K562 (cell line): Measurements from ENCODE around the gene HLCS. TPM values are rescaled to one million over a fixed set of nuclear protein-coding genes. Genes with fewer than 3 reads are reported as not detected.

ENCODE experiments used
- CC2D1A ChIP-seq: fragments of 450-650 bp; IDR thresholded peaks from 2 replicates; pipeline ENCODE4 v1.6.1; 2017; ENCODE audit warnings: mild to moderate bottlenecking
- EHMT2 ChIP-seq: fragments of 450-650 bp; IDR thresholded peaks from 2 replicates; pipeline ENCODE4 v1.6.1; 2018; ENCODE audit warnings: antibody characterized with exemption
- ELF2 ChIP-seq: fragments of 250-450 bp; sonication (Bioruptor Pico); IDR thresholded peaks from 2 replicates; pipeline ENCODE4 v1.5.0; 2021; ENCODE audit warnings: mild to moderate bottlenecking
- KDM5B ChIP-seq: fragments of 200-600 bp; sonication (generic); IDR thresholded peaks from 2 replicates; pipeline ENCODE4 v1.6.1; 2012; ENCODE audit warnings: low read depth, mild to moderate bottlenecking, moderate library complexity, low read length, control low read depth, inconsistent platforms; ENCODE audit not compliant: insufficient replicate concordance
- PHB ChIP-seq: fragments of 250-450 bp; sonication (Bioruptor Pico); IDR thresholded peaks from 2 replicates; pipeline ENCODE4 v1.5.0; 2021
- PURB ChIP-seq: sonication (generic); formaldehyde crosslinking; IDR thresholded peaks from 2 replicates; pipeline ENCODE4 v1.9.0; 2021; ENCODE audit warnings: low read depth, mild to moderate bottlenecking, missing genetic modification reagents
- RBM15 ChIP-seq: fragments of 200-400 bp; formaldehyde crosslinking; IDR thresholded peaks from 2 replicates; pipeline ENCODE4 v1.6.1; 2018; ENCODE audit warnings: mild to moderate bottlenecking, low read length, moderate library complexity; ENCODE audit not compliant: insufficient read depth
- TCF3 ChIP-seq: sonication (generic); formaldehyde crosslinking; IDR thresholded peaks from 2 replicates; pipeline ENCODE4 v1.4.0; 2020; ENCODE audit warnings: mild to moderate bottlenecking, missing genetic modification reagents
- ZC3H8 ChIP-seq: fragments of 450-650 bp; IDR thresholded peaks from 2 replicates; pipeline ENCODE4 v1.6.1; 2017
- ZEB2 ChIP-seq: fragments of 450-650 bp; IDR thresholded peaks from 2 replicates; pipeline ENCODE4 v1.6.1; 2016
- ZKSCAN8 ChIP-seq: fragments of 200-800 bp; sonication (Bioruptor generic); IDR thresholded peaks from 2 replicates; pipeline ENCODE4 v1.6.1; 2016; ENCODE audit warnings: missing genetic modification characterization, missing compliant biosample characterization
- polyA plus RNA-seq, 8 experiments: library from polyadenylated mRNA; depleted of rRNA in 4 of 8; stranded (reverse) in 5 of 8; unstranded in 3 of 8; fragments of >200 nt; fragmentation: Nextera tagmentation in 2 of 8; fragmentation: Illumina TruSeq in 1 of 8; extraction: Ambion mirVana in 2 of 8; extraction: Trizol in 1 of 8; gene quantifications; 2 replicates each; pipeline versions ENCODE4 v1.2.1 to v1.2.3, GENCODE V29; 2011 to 2014; ENCODE audit warnings: inconsistent platforms in 1 of 8, missing spikeins in 1 of 8
- total RNA-seq, 7 experiments: library from RNA; depleted of rRNA in 6 of 7; stranded (reverse); fragments of >200 nt in 6 of 7; fragmentation: Illumina TruSeq in 2 of 7; extraction: Trizol in 2 of 7; gene quantifications; 2 replicates each; pipeline versions ENCODE4 v1.2.1 to v1.2.3, GENCODE V29; 2011 to 2021; ENCODE audit warnings: low replicate concordance in 1 of 7
- TF ChIP-seq, protein P1 (sequence below): sonication (generic); formaldehyde crosslinking; IDR thresholded peaks from 2 replicates; pipeline ENCODE4 v1.9.0; 2022; ENCODE audit warnings: mild to moderate bottlenecking, missing genetic modification reagents
- TF ChIP-seq, protein P2 (sequence below): sonication (generic); formaldehyde crosslinking; IDR thresholded peaks from 2 replicates; pipeline ENCODE4 v1.8.0; 2022; ENCODE audit warnings: missing genetic modification reagents, mild to moderate bottlenecking, borderline replicate concordance
- TF ChIP-seq, protein P3 (sequence below): fragments of 450-650 bp; IDR thresholded peaks from 2 replicates; pipeline ENCODE4 v1.6.1; 2016; ENCODE audit warnings: mild to moderate bottlenecking, moderate library complexity

HLCS gene
- total and polyA plus RNA-seq, 9 of the 15 experiments (the other 6 are each of a cell fraction or from before 2014, with no cell fraction given): 3.0 to 21.5 (median 17.1) TPM

DNA sequence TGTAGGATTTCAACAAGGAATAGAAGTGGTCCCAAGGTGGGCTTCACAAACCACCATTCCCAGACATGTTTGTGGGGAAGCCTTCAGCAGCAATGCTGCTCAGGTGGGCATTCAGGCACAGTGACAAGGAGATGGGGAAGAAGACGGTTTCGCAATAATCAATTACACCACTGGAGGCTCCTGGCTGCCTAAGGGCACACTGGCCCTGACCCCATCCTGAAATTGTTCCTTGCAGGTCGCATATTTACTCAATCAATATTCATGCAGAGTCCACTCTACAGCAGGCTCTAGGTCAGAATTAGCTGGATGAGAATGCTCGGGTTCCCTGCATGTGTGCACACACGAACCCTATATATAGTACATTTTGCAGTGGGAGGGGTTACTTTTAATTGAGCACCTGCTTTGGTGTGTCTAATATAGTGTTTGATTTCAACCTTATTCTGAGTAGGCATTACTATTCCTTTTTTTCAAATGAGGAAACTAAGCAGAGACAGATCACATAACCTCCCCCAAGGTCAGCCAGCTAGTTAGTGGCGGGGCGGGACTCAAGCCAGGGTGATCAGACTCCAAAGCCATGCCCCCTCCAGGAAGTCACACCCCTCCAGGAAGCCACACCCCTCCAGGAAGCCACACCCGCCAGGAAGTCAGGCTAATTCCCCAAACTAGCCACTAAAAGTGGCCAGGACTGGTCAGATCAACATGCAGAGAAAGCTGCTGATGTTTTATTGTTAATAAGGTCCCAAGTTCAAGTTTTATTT lies 106.5 kb downstream of the HLCS start (continued):
- no peak for TF ChIP-seq ZC3H8
- TF ChIP-seq, protein P1, sequence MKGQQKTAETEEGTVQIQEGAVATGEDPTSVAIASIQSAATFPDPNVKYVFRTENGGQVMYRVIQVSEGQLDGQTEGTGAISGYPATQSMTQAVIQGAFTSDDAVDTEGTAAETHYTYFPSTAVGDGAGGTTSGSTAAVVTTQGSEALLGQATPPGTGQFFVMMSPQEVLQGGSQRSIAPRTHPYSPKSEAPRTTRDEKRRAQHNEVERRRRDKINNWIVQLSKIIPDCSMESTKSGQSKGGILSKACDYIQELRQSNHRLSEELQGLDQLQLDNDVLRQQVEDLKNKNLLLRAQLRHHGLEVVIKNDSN (CRISPR knock-in tag): no peak
- no peak for TF ChIP-seq EHMT2
- no peak for TF ChIP-seq TCF3 (CRISPR knock-in tag)
- TF ChIP-seq, protein P2, sequence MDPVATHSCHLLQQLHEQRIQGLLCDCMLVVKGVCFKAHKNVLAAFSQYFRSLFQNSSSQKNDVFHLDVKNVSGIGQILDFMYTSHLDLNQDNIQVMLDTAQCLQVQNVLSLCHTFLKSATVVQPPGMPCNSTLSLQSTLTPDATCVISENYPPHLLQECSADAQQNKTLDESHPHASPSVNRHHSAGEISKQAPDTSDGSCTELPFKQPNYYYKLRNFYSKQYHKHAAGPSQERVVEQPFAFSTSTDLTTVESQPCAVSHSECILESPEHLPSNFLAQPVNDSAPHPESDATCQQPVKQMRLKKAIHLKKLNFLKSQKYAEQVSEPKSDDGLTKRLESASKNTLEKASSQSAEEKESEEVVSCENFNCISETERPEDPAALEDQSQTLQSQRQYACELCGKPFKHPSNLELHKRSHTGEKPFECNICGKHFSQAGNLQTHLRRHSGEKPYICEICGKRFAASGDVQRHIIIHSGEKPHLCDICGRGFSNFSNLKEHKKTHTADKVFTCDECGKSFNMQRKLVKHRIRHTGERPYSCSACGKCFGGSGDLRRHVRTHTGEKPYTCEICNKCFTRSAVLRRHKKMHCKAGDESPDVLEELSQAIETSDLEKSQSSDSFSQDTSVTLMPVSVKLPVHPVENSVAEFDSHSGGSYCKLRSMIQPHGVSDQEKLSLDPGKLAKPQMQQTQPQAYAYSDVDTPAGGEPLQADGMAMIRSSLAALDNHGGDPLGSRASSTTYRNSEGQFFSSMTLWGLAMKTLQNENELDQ (CRISPR knock-in tag): no peak
- no peak for TF ChIP-seq CC2D1A
- peak; percentile 62 for TF ChIP-seq KDM5B
- no peak for TF ChIP-seq RBM15
- TF ChIP-seq PURB (CRISPR knock-in tag): no peak
- no peak for TF ChIP-seq PHB (CRISPR knock-in tag)
- TF ChIP-seq ZEB2: no peak
- TF ChIP-seq ELF2: no peak
- TF ChIP-seq, protein P3, sequence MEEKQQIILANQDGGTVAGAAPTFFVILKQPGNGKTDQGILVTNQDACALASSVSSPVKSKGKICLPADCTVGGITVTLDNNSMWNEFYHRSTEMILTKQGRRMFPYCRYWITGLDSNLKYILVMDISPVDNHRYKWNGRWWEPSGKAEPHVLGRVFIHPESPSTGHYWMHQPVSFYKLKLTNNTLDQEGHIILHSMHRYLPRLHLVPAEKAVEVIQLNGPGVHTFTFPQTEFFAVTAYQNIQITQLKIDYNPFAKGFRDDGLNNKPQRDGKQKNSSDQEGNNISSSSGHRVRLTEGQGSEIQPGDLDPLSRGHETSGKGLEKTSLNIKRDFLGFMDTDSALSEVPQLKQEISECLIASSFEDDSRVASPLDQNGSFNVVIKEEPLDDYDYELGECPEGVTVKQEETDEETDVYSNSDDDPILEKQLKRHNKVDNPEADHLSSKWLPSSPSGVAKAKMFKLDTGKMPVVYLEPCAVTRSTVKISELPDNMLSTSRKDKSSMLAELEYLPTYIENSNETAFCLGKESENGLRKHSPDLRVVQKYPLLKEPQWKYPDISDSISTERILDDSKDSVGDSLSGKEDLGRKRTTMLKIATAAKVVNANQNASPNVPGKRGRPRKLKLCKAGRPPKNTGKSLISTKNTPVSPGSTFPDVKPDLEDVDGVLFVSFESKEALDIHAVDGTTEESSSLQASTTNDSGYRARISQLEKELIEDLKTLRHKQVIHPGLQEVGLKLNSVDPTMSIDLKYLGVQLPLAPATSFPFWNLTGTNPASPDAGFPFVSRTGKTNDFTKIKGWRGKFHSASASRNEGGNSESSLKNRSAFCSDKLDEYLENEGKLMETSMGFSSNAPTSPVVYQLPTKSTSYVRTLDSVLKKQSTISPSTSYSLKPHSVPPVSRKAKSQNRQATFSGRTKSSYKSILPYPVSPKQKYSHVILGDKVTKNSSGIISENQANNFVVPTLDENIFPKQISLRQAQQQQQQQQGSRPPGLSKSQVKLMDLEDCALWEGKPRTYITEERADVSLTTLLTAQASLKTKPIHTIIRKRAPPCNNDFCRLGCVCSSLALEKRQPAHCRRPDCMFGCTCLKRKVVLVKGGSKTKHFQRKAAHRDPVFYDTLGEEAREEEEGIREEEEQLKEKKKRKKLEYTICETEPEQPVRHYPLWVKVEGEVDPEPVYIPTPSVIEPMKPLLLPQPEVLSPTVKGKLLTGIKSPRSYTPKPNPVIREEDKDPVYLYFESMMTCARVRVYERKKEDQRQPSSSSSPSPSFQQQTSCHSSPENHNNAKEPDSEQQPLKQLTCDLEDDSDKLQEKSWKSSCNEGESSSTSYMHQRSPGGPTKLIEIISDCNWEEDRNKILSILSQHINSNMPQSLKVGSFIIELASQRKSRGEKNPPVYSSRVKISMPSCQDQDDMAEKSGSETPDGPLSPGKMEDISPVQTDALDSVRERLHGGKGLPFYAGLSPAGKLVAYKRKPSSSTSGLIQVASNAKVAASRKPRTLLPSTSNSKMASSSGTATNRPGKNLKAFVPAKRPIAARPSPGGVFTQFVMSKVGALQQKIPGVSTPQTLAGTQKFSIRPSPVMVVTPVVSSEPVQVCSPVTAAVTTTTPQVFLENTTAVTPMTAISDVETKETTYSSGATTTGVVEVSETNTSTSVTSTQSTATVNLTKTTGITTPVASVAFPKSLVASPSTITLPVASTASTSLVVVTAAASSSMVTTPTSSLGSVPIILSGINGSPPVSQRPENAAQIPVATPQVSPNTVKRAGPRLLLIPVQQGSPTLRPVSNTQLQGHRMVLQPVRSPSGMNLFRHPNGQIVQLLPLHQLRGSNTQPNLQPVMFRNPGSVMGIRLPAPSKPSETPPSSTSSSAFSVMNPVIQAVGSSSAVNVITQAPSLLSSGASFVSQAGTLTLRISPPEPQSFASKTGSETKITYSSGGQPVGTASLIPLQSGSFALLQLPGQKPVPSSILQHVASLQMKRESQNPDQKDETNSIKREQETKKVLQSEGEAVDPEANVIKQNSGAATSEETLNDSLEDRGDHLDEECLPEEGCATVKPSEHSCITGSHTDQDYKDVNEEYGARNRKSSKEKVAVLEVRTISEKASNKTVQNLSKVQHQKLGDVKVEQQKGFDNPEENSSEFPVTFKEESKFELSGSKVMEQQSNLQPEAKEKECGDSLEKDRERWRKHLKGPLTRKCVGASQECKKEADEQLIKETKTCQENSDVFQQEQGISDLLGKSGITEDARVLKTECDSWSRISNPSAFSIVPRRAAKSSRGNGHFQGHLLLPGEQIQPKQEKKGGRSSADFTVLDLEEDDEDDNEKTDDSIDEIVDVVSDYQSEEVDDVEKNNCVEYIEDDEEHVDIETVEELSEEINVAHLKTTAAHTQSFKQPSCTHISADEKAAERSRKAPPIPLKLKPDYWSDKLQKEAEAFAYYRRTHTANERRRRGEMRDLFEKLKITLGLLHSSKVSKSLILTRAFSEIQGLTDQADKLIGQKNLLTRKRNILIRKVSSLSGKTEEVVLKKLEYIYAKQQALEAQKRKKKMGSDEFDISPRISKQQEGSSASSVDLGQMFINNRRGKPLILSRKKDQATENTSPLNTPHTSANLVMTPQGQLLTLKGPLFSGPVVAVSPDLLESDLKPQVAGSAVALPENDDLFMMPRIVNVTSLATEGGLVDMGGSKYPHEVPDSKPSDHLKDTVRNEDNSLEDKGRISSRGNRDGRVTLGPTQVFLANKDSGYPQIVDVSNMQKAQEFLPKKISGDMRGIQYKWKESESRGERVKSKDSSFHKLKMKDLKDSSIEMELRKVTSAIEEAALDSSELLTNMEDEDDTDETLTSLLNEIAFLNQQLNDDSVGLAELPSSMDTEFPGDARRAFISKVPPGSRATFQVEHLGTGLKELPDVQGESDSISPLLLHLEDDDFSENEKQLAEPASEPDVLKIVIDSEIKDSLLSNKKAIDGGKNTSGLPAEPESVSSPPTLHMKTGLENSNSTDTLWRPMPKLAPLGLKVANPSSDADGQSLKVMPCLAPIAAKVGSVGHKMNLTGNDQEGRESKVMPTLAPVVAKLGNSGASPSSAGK: no peak
- no peak for TF ChIP-seq ZKSCAN8 (CRISPR knock-in tag)
